HuH-7 (cell line): Measurements from ENCODE around the gene CHD1.

Experiments used
- DNase-seq: peaks from one replicate; pipeline ENCODE4 v3.0.0; 2011; ENCODE audit warnings: low spot score

CHD1 gene

GRCh38 chr5:98935206-98935605 is 6.4 kb upstream of the CHD1 start:
- no peak for DNase-seq

- no peak for DNase-seq
Measured at GRCh38 chr5:98934546-98934945, 5.7 kb upstream of the CHD1 start.

- no peak for DNase-seq
Measured at GRCh38 chr5:98933445-98934072, 4.8 kb upstream of the CHD1 start.

DNA sequence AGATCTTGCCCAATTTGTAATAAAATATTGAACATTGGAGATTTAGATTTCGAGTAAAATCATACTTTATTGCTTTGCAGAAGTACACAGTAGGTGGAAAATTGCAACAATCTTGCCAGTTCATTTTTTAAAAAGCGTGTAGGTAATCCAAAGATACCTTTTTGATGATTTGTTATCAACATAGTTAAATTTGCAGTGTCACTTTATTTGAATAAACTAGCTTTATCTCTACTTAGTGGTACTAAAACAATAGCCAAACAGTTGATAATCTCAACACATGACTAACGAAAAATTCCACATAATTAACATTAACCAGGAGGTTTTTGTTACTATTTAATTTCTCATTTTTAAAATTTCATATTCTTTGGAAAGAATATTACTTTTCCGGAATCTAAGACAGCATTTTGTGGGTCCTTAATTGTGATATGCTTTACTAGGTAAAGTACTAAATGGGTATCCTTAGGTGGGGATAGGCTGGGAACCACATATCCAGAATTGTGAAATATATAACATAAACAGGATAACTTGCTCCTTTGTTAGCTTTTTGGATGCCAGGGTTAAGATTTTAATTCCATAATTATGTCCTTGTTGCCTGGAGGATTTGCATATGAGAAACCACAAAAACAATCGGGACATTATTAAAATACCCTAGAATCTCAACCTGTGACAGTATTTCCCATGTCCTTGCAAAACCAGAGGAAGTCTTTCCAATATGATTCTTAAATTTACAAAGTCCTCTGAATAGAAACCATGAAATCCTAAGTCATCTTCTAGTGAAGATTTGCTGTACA is 2.4 kb upstream of the CHD1 start:
- no peak for DNase-seq

DNA sequence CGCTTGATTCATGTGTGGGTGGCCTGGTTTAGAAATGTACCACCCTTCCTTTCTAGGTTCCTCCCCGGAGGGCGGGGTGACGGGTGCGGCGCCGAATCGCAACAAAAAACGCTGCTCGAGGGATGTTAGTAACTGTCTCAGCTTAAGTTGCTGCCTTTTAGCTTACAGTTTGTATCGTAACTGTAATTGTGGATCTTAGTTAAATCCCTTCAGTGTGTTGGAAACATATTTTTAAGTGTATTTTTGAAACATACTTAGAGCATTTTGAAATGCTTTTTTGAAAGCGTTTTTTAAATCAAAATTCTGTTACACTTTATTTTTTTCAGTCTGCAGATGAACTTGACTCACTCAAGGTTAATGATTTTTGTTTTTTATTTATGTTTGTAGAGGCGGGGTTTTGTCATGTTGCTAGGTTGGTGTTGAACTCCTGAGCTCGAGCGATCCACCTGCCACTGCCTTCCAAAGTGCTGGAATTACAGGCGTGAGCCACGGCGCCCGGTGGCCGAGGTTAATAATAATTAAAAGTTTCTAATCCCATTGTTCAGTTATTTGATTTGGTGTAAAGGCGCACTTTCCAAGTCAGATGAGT is 997 bp upstream of the CHD1 start:
- no peak for DNase-seq

DNA sequence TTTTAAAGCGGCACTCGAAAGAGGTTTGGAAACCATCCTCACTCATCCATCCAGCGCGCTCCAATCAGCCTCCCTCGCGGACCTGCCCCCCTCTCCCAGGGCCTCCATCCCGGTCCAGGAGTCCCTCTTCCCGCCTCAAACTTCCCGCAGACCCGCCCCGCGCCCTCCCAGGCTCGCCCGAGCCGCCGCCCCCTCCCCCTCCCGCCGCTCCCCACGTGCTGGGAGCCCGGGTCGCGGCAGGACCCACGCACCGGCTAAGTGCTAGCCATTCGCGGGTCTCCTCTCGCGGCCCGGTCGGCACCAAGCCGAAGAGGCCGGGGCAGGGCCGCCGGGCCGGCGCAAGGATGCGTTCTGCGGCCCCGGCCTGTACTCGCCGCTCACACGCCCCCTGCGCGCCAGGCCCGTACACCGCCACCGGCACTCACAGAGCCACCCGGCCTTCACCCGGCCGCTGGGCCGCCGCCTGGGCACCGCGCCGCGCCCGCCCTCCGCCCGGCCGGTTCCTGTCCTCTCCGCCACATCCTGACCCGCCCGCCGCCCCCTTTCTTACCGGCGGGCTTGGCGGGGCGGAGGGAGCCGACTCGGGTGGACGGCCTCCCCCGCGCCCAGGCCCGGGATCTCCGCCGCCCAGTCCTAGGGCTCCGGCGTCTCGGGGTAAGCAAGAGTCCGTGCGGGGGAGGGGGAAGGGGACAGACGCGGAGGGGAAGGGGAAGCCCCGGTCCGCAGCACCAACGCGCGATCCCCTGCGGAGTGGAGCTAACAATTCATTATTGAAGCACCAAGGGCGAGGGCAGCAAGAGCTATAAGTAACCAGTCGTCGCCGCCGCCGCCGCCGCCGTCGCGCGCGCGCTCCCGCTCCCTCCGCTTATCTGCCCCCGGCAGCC is 576 bp downstream of the CHD1 start:
- peak; percentile 45 for DNase-seq

GRCh38 chr5:98927242-98927988 is 1.4 kb downstream of the CHD1 start:
- no peak for DNase-seq

DNA sequence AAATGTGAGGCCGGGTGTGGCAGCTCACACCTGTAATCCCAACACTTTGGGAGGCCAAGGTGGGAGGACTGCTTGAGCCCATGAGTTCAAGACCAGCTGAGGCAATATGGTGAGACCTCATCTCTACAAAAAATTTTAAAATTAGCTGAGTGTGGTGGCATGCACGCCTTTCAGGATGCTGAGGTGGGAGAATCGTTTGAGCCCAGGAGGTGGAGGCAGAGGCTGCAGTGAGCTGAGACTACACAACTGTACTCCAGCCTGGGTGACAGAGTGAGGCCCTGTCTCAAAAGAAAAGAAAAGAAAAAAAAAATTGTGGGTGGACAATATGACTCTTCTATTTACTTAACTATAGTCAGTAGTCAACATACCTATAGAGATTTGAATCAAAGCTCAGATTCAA is 4.8 kb downstream of the CHD1 start:
- no peak for DNase-seq

GRCh38 chr5:98921947-98922505 is 6.8 kb downstream of the CHD1 start:
- no peak for DNase-seq

DNA sequence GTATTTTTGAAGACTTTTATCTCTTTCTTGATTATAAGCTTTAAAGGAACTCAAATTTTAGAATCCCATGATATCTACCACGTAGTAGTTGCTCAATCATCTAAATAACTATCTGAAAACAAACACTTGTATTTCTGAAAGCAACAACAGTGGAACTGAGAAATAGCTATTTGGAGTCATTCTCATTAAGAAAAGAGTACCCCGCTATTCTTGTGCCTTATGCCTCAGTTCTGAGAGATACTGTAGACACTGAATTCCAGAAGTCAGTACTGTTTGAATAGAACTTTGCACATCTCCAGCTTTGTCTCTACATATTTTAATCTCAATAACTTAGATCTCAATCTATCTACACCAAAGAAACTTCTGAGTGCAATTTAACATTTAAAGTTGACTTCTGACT is 11.4 kb downstream of the CHD1 start:
- DNase-seq, result no peak

- DNase-seq, result no peak
Measured at GRCh38 chr5:98916540-98916939, 12.3 kb downstream of the CHD1 start.

DNA sequence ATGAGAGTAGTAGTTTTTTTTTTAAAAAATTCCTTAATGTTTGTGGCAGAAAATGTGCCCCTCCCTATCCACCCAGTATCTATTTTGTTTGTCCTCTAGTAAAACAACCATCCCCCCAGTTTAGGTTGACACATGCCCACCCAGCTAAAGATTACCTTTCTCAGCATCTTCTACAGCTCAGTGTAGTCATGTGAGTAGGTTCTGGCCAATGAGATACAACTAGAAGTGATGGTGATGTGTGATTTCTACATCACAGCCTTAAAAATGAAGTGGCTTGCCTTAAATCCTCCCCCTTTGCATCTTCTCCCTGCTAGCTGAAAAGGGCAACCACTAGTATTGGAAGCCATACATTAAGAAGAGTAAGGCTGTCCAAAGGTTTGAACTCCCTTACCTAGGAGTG is 14.9 kb downstream of the CHD1 start:
- no peak for DNase-seq

DNA sequence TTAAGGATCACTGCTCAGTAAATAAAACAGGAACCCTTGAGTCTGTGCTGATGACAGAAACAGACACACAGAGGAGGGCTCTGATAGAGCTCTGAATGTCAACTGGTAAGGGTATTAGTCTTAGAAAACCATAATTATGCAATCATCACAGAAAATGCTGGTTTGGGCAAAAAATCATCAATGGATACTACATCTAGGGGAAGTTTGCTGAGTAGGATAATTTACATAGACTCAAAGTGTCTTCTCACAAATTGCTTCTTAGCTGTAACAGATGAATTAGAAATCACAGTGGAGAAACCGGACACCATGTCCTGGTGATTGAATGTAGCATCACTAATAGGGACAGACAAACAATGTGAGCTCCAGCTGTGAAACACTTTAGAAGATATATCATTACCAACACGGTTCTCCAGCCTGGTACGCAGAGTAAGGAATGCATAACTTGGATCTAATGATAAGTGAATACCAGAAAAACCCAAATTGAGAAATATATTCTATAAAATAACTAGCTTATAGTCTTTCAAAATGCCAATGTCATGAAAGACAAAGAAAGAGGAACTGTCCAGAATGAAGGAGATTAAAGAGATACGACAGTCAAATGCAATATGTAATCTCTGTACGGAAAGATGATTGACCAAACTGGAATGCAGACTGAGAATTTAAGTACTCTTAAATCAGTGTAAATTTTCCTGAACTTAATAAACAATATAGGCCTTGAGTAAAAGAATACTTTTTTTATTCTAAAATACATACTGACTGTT is 17.3 kb downstream of the CHD1 start:
- no peak for DNase-seq

- DNase-seq, result no peak
Measured at GRCh38 chr5:98909363-98909762, 19.4 kb downstream of the CHD1 start.

- no peak for DNase-seq
Measured at GRCh38 chr5:98907951-98908350, 20.9 kb downstream of the CHD1 start.

- no peak for DNase-seq
Measured at GRCh38 chr5:98906756-98907355, 22.0 kb downstream of the CHD1 start.

GRCh38 chr5:98905857-98906688 is 22.7 kb downstream of the CHD1 start:
- no peak for DNase-seq

- no peak for DNase-seq
Measured at GRCh38 chr5:98904780-98905179, 24.0 kb downstream of the CHD1 start.

GRCh38 chr5:98902733-98903132 is 26.1 kb downstream of the CHD1 start:
- no peak for DNase-seq
